ENCODE data around the gene DNHD1.

DNHD1 gene

GRCh38 chr11:6541356-6541755 lies 44.3 kb downstream of the DNHD1 start:
- no peak for DNase-seq

GRCh38 chr11:6542727-6543126 lies 45.6 kb downstream of the DNHD1 start:
- no peak for DNase-seq

GRCh38 chr11:6544921-6545850 lies 48.1 kb downstream of the DNHD1 start:
- DNase-seq = no peak

GRCh38 chr11:6545917-6546605 lies 49.0 kb downstream of the DNHD1 start:
- no peak for DNase-seq

GRCh38 chr11:6546735-6547134 lies 49.7 kb downstream of the DNHD1 start:
- no peak for DNase-seq

GRCh38 chr11:6547177-6547576 lies 50.1 kb downstream of the DNHD1 start:
- no peak for DNase-seq

GRCh38 chr11:6548121-6548520 lies 51.0 kb downstream of the DNHD1 start:
- no peak for DNase-seq

GRCh38 chr11:6548641-6549040 lies 51.6 kb downstream of the DNHD1 start:
- no peak for DNase-seq

GRCh38 chr11:6553634-6554033 lies 56.6 kb downstream of the DNHD1 start:
- DNase-seq = no peak

- DNase-seq = no peak
These were observed 58.0 kb downstream of the DNHD1 start for GRCh38 chr11:6554828-6555706.

- DNase-seq = no peak
These were observed 59.3 kb downstream of the DNHD1 start for GRCh38 chr11:6556139-6556949.

GRCh38 chr11:6557063-6557462 lies 60.0 kb downstream of the DNHD1 start:
- DNase-seq = no peak

- no peak for DNase-seq
These were observed 60.9 kb downstream of the DNHD1 start for GRCh38 chr11:6557761-6558674.

- DNase-seq = no peak
These were observed 62.3 kb downstream of the DNHD1 start for GRCh38 chr11:6559369-6559768.

GRCh38 chr11:6561288-6561687 lies 64.2 kb downstream of the DNHD1 start:
- no peak for DNase-seq

- DNase-seq = no peak
These were observed 66.1 kb downstream of the DNHD1 start for GRCh38 chr11:6563121-6563619.

GRCh38 chr11:6563667-6564066 lies 66.6 kb downstream of the DNHD1 start:
- DNase-seq = no peak

- no peak for DNase-seq
These were observed 68.2 kb downstream of the DNHD1 start for GRCh38 chr11:6565325-6565724.

- no peak for DNase-seq
These were observed 69.1 kb downstream of the DNHD1 start for GRCh38 chr11:6565988-6566703.

GRCh38 chr11:6566704-6567370 lies 69.8 kb downstream of the DNHD1 start:
- no peak for DNase-seq
